HG03521 (cell line): Measurements from ENCODE around the gene FNDC1.
A peak's percentile ranks its signal among the peaks of the same experiment; 100 is the strongest.

Experiments used
- ATAC-seq: cut with Tn5 transposase; IDR thresholded peaks from one replicate; pipeline ENCODE4 v1.9.1; 2021; ENCODE audit warnings: mild to moderate bottlenecking, moderate library complexity; ENCODE audit not compliant: unreplicated experiment

Gene FNDC1

GRCh38 chr6:159203304-159204005 is 34.3 kb downstream of the FNDC1 start:
- ATAC-seq, result no peak

DNA sequence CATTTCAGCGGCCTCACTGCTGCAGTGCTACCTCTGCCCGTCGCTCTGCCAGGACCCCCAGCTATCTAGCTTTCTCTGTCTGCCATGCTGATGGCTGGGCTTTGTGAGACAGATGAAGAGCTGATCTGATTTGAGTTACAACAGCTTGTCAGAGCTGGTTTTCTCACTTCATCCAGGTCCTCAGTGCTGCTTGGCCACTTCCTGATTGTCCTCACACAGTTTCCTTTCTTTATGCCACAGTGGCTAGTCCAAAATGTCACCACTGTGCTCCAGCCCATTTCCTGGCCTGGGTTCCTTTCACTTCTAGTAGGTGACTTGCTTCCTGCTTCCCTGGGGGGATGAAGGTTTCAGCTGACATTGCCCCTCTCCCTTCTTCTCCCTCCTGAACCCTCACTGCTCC is 35.4 kb downstream of the FNDC1 start:
- ATAC-seq, result no peak

- no peak for ATAC-seq
Observed at GRCh38 chr6:159212028-159212427, 42.8 kb downstream of the FNDC1 start.

- no peak for ATAC-seq
Observed at GRCh38 chr6:159212525-159213280, 43.5 kb downstream of the FNDC1 start.

DNA sequence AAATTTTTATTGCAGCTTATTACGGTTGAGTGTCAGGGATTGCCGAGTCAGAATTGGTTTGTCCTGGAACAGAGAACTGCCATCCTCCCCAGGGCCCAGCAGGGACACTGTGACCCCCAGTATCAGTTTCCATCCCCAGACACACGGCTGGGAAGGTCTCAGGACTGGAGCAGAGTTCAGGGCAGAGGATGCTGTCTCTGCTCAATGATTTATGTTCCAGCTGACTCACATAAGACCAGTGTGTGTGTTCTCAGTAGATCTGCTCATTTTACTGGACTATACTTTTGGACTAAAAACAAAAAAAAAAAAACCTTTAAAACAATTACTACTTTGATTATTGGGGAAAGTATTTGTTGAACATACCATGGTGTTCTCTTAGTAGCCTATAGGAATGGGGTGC is 44.2 kb downstream of the FNDC1 start:
- no peak for ATAC-seq

GRCh38 chr6:159214281-159214680 is 45.1 kb downstream of the FNDC1 start:
- no peak for ATAC-seq

DNA sequence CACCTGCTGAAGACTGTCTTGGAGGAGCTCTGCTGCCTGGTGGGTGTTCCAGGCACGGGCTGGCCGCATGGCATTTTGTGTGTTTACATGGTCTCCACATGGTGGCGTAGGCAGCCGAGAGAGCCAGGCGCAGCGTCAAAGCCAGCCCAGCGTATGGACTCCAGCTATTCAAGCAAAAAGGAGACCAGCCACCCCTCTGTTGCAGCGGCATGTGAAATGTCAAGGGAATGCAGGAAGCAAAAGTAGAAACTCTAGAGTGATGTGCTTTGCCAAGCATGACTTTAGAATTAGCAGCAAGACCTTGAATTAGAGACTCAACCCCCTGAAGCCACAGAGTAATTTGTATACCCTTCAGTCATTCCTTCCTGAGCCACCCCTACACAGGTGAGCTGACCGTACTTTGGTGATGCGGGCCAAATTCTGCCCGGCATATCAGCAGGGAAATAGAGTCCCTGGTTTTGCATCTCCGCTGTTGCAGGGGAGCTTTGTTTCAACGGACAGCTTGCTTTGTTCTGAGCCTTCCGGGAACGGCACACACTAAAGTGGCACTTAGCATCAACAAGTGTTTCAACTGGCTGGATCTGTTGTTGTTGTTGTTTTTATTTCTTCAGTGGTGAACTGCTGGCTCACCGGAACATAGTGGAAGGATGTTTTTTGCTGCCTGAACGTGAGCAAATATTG is 48.5 kb downstream of the FNDC1 start:
- ATAC-seq, result peak; percentile 68

DNA sequence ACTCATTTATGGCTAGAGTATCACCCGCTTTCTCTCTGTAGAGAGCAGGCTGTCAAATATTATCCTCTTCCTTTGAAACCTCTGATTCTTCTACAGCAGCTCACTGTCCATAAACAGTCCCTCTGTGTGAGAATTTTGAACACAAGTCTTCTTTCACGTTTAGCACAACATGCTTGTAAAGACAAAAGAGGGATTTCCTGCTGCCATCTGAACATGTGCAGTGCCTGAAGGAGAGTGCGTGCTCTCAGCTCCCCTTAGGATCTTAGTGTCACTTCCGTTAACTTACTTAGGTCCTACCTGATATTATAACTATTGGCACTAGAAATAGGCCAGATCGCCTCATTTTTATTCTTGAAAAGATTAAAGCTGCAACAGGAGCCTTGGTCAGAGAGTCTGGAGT is 50.9 kb downstream of the FNDC1 start:
- no peak for ATAC-seq

DNA sequence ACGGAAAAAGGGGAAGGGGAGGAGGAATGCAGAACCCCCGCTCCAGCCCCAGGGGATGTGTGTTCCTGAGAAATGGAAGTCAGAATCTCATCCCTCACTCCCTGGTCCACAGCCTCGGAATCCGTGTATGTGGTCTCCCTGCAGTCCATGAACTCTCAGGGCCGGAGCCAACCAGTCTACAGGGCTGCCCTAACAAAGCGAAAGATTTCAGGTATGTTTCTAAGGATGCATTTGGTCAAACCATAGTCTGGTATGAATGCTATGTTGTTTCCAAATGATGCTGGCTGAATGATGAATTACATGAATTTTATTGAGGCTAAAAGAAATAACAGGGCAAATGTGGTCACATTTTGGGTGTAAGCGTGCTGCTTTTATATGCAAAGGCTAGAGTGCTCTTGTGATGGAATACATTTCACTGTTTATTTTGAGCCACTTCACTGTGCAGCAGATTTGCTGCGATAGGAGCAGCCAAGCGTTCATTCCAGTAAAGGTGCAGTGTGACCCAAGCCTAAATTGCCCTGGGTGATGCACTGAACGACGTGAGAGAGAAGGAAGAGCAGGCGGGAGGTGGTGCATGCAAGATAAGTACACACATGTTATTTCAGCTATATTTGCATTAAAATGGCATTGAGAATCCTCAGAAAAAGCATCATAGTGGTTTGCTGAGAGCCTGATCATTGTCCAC is 52.4 kb downstream of the FNDC1 start:
- ATAC-seq, result no peak

DNA sequence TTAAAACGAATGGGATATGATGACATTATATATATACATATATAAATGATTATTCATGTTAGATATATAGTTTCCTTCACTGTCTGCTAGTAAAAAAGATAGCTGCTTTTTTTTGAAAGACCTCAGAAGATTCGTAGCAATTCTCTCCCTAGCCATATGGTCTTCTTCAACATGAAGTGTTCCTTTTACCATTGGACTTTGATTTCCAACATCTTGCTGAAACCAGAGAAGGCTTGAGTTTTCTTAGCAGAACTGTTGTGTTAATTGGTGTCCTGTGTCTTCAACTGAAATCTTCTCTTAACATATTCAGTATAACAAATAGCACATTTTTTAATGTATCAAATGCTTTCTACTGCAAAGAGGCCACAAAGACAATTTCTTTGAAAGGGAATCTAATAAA is 55.3 kb downstream of the FNDC1 start:
- no peak for ATAC-seq

GRCh38 chr6:159229651-159230051 is 60.5 kb downstream of the FNDC1 start:
- no peak for ATAC-seq

GRCh38 chr6:159232106-159232645 is 63.0 kb downstream of the FNDC1 start:
- ATAC-seq, result no peak

- no peak for ATAC-seq
Observed at GRCh38 chr6:159232751-159233150, 63.6 kb downstream of the FNDC1 start.

- no peak for ATAC-seq
Observed at GRCh38 chr6:159233365-159234101, 64.3 kb downstream of the FNDC1 start.

DNA sequence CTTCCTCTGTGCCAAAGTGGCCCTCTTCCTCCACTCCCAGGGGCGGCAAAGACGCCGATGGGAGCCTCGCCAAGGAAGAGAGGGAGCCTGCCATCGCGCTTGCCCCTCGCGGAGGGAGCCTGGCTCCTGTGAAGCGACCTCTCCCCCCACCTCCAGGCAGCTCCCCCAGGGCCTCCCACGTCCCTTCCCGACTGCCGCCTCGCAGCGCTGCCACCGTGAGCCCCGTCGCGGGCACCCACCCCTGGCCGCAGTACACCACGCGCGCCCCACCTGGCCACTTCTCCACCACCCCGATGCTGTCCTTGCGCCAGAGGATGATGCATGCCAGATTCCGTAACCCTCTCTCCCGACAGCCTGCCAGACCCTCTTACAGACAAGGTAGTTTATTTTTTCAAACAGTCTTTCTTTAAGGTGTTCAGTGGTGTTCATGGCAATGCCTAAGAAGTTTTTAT is 64.9 kb downstream of the FNDC1 start:
- ATAC-seq, result no peak

GRCh38 chr6:159238920-159239558 is 69.8 kb downstream of the FNDC1 start:
- ATAC-seq, result no peak

DNA sequence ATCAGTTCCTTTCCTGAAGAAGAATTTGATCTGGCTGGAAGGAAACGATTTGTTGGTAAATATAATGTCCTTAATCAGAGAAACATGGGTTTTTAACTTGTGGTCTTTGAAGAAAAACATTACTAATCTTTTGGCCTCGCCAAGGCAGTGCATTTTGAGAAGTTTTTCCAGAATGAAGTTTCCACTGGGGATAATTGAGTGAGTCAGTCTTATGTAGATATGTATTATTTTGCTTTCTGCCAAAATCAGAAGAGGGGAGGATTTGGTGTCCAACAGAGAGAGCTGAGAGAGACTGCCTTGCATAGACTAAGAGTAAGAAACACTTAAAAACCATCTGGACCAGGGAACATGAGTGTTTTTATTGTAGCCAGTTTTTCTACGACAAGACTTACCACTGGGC is 79.9 kb downstream of the FNDC1 start:
- ATAC-seq, result no peak

DNA sequence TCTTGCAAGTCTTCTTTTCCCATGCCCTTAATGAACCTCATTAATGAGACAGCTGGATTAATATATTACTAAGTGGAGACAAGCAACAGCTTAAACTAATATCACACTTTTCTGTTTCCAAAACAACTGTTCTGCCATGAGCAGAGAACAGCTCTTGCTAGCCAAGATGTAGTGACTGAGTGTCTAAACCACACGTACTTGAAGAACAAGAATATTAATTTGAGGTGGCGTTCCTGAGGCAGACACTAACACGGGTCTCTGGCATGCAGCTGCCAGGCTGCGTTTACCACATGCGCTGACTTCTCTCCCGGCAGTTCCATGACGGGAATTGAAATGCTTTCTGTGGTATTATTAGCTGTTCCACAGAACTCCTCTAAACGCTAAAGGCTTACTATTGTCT is 80.6 kb downstream of the FNDC1 start:
- ATAC-seq, result no peak

DNA sequence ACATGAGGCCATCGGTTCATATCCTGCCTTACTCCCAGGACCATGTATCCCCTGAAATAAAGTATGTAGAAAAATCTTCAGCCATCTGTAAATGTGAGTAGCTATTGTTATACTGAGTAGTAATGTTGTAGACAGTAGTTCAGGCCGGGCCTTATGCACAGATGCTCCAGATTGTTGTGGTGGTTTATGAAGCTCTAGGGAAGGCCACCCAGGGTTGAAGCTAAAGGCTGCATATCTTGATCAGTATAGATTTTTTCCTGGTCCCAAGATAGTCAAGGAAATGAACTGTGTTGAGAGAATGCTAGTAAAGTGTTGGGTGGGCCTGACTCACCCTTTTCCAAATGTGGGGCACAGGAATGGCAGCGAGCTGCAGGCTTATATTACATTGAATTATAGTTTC is 81.4 kb downstream of the FNDC1 start:
- ATAC-seq, result no peak

DNA sequence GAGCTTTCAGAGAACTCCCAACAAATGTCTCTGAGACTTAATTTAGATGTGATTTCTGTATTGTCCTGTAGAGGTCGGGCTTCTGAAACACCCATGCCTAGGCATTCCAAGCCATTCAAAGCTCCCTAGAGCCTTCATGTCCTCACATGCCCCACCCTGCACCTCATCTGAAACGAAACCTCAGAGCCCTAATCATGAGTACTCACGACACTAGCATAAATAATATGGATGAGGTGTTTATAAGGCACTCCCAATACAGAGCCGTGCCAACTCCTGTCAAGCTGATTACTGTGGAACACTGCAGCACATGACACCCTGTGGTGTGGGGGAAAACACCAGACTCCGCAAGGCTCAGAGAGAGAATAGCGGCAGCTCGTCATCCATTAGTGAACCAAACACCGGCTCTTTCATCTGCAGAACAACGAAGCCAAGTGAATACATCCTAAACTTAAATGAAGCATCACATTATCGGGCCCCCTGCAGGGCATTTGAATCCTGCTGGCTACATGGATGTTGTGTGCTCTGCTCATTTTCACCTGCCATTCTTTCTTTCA is 83.8 kb downstream of the FNDC1 start:
- no peak for ATAC-seq
